Endothelial cell (in vitro differentiated cells): ENCODE results near the gene CDH2. TPM values are rescaled to one million over a fixed set of nuclear protein-coding genes. Genes with fewer than 3 reads are reported as not detected.

Source experiments
- DNase-seq: peaks from one replicate; pipeline ENCODE4 v3.0.0; 2021; ENCODE audit warnings: low spot score
- H3K27ac Mint-ChIP-seq: one replicate; pipeline ENCODE4 v1.8.0; 2021; ENCODE audit warnings: mixed read lengths, inconsistent platforms; ENCODE audit not compliant: unreplicated experiment
- H3K27me3 Mint-ChIP-seq: one replicate; pipeline ENCODE4 v1.8.0; 2021; ENCODE audit warnings: mild to moderate bottlenecking, moderate library complexity, mixed read lengths, inconsistent platforms; ENCODE audit not compliant: unreplicated experiment
- H3K36me3 Mint-ChIP-seq: one replicate; pipeline ENCODE4 v1.8.0; 2021; ENCODE audit warnings: mild to moderate bottlenecking, low read depth, mixed read lengths, inconsistent platforms; ENCODE audit not compliant: unreplicated experiment
- H3K4me1 Mint-ChIP-seq: one replicate; pipeline ENCODE4 v1.8.0; 2021; ENCODE audit warnings: mild to moderate bottlenecking, mixed read lengths, inconsistent platforms; ENCODE audit not compliant: unreplicated experiment
- H3K4me3 Mint-ChIP-seq: one replicate; pipeline ENCODE4 v1.8.0; 2021; ENCODE audit warnings: mild to moderate bottlenecking, mixed read lengths, inconsistent platforms; ENCODE audit not compliant: unreplicated experiment
- H3K9me3 Mint-ChIP-seq: one replicate; pipeline ENCODE4 v1.8.0; 2021; ENCODE audit warnings: mixed read lengths, inconsistent platforms; ENCODE audit not compliant: unreplicated experiment
- CTCF ChIP-seq: fragments of 200-600 bp; sonication (generic); IDR thresholded peaks from one replicate; pipeline ENCODE4 v1.5.0; 2021; ENCODE audit warnings: antibody characterized with exemption; ENCODE audit not compliant: unreplicated experiment
- total RNA-seq: library from RNA; stranded (reverse); fragmentation: NEBNext Ultra II Directional; extraction: Animal tissue kit (Norgen Biotek cat#: 25700); gene quantifications from one replicate; pipeline ENCODE4 v1.2.1, GENCODE V29; 2021; ENCODE audit not compliant: unreplicated experiment

CDH2 gene
- total RNA-seq, 1 donor from 2014 or later = 162 TPM

- Mint-ChIP-seq H3K4me3 (no peak overlapping the region), H3K9me3 (no peaks in the 10 kb centered on the region), H3K4me1 (peaks cover 3% of the 10 kb centered on the region), H3K27ac (no peak overlapping the region), H3K36me3 (no peaks in the 10 kb centered on the region), H3K27me3 (no peaks in the 10 kb centered on the region)
- DNase-seq = no peak
- TF ChIP-seq CTCF = no peak
Measured at GRCh38 chr18:28114472-28114871, 62.5 kb downstream of the CDH2 start.

- peaks cover 3% of the 10 kb centered on the region for H3K4me1 Mint-ChIP-seq
- no peak for TF ChIP-seq CTCF
- H3K4me3 Mint-ChIP-seq = no peak overlapping the region
- no peaks in the 10 kb centered on the region for H3K9me3 Mint-ChIP-seq
- no peaks in the 10 kb centered on the region for H3K36me3 Mint-ChIP-seq
- no peaks in the 10 kb centered on the region for H3K27me3 Mint-ChIP-seq
- DNase-seq = no peak
- H3K27ac Mint-ChIP-seq = no peak overlapping the region
Measured at GRCh38 chr18:28113271-28114029, 63.5 kb downstream of the CDH2 start.

- Mint-ChIP-seq H3K4me3 (no peak overlapping the region), H3K9me3 (no peaks in the 10 kb centered on the region), H3K4me1 (peaks cover 6% of the 10 kb centered on the region), H3K27me3 (no peaks in the 10 kb centered on the region), H3K27ac (peak overlapping the region; percentile 24), H3K36me3 (no peaks in the 10 kb centered on the region)
- no peak for TF ChIP-seq CTCF
- DNase-seq = no peak
Measured at GRCh38 chr18:28112056-28112470, 64.9 kb downstream of the CDH2 start.

- Mint-ChIP-seq H3K9me3 (no peaks in the 10 kb centered on the region), H3K4me3 (no peak overlapping the region), H3K27ac (no peak overlapping the region), H3K27me3 (no peaks in the 10 kb centered on the region), H3K4me1 (peaks cover 6% of the 10 kb centered on the region), H3K36me3 (no peaks in the 10 kb centered on the region)
- TF ChIP-seq CTCF = no peak
- no peak for DNase-seq
Measured at GRCh38 chr18:28110924-28111323, 66.0 kb downstream of the CDH2 start.

- no peak overlapping the region for H3K27ac Mint-ChIP-seq
- no peak overlapping the region for H3K4me3 Mint-ChIP-seq
- H3K27me3 Mint-ChIP-seq = no peaks in the 10 kb centered on the region
- H3K9me3 Mint-ChIP-seq = no peaks in the 10 kb centered on the region
- peaks cover 6% of the 10 kb centered on the region for H3K4me1 Mint-ChIP-seq
- no peaks in the 10 kb centered on the region for H3K36me3 Mint-ChIP-seq
- TF ChIP-seq CTCF = no peak
- DNase-seq = no peak
Measured at GRCh38 chr18:28109781-28110560, 67.0 kb downstream of the CDH2 start.
